ENCODE data around the gene GTPBP10. TPM values are rescaled to one million over a fixed set of nuclear protein-coding genes. Genes with fewer than 3 reads are reported as not detected.
A peak's percentile ranks its signal among the peaks of the same experiment; 100 is the strongest.

The GTPBP10 gene
- total and polyA plus RNA-seq, 2 of the 13 experiments (the other 11 are each of a cell fraction or from before 2014, with no cell fraction given) = 13.3 to 38.7 TPM

GRCh38 chr7:90346336-90347125 lies at the start of gene GTPBP10 (continued):
- TF ChIP-seq HOXA3 (CRISPR knock-in tag; IDR thresholded peaks at IDR 0.05) (peak; percentile 98), GATAD1 (CRISPR knock-in tag; IDR thresholded peaks at IDR 0.05) (peak; percentile 98), PAXIP1 (CRISPR knock-in tag; conservative IDR thresholded peaks at IDR 0.05) (peak; percentile 41), CEBPZ (IDR thresholded peaks at IDR 0.05; ENCODE audit: low read length) (no peak), KDM5A (IDR thresholded peaks at IDR 0.05; ENCODE audit: borderline replicate concordance, low read length) (peak; percentile 91), EEA1 (CRISPR knock-in tag; IDR thresholded peaks at IDR 0.05; ENCODE audit: borderline replicate concordance) (peak; percentile 25; the same call in 1 of the 2 replicates), RFX1 (IDR thresholded peaks at IDR 0.05) (no peak), HCFC1 (IDR thresholded peaks at IDR 0.05; ENCODE audit: low read depth, low read length) (peak; percentile 76), ZNF138 (CRISPR knock-in tag; IDR thresholded peaks at IDR 0.05; ENCODE audit: low read depth) (no peak), TOE1 (CRISPR knock-in tag; IDR thresholded peaks at IDR 0.05) (no peak), NAIF1 (CRISPR knock-in tag; IDR thresholded peaks at IDR 0.05; ENCODE audit: borderline replicate concordance) (peak; percentile 63; the same call in 1 of the 2 replicates), ZBTB4 (CRISPR knock-in tag; IDR thresholded peaks at IDR 0.05; ENCODE audit: borderline replicate concordance) (peak; percentile 84; the same call in 1 of the 2 replicates), FOXC1 (CRISPR knock-in tag; IDR thresholded peaks at IDR 0.05; ENCODE audit: borderline replicate concordance) (peak; percentile 91)
